Endothelial cell of umbilical vein (primary cell): Measurements from ENCODE around the gene GRM8. TPM values are rescaled to one million over a fixed set of nuclear protein-coding genes. Genes with fewer than 3 reads are reported as not detected.

Experiments
- BruUV-seq: library from RNA; stranded (reverse); fragments of 400-500 nt; replicated peaks from 2 replicates; lab custom pipeline; 2021; lab: Mats Ljungman, UMichigan
- CTCF ChIA-PET: fragments of 300-600, 350-600 bp; sonication (Branson Sonifier 250); formaldehyde crosslinking; loops from one replicate; lab custom pipeline; 2021; ENCODE audit warnings: antibody characterized with exemption, inconsistent platforms; lab: Charles Lee
- POLR2A ChIA-PET: fragments of 300-600, 350-600 bp; sonication (Branson Sonifier 250); formaldehyde crosslinking; loops from one replicate; lab custom pipeline; 2021; ENCODE audit warnings: antibody characterized with exemption, inconsistent platforms; lab: Charles Lee
- DNase-seq: peaks from one replicate; pipeline ENCODE4 v3.0.0-alpha.2; 2011; ENCODE audit warnings: low read depth, low spot score
- FAIRE-seq: peaks from 2 replicates; lab custom pipeline; 2011; peaks lifted over from hg19 to GRCh38; lab: Jason Lieb, UNC
- H2AFZ ChIP-seq: 2 replicates; pipeline ENCODE4 v1.6.0; 2012; ENCODE audit warnings: low read depth, low read length, control low read depth, inconsistent platforms
- H3K27ac ChIP-seq: 2 replicates; pipeline ENCODE4 v1.5.1; 2011; ENCODE audit warnings: low read depth, mild to moderate bottlenecking, control low read depth, low read length, moderate library complexity; ENCODE audit not compliant: insufficient read depth
- H3K27me3 ChIP-seq, 2 experiments: 2 replicates each; pipeline versions ENCODE4 v1.6.0 to v1.6.1; 2011; ENCODE audit warnings: low read length in 2 of 2, mixed read lengths in 1 of 2; ENCODE audit not compliant: control insufficient read depth in 2 of 2, insufficient read depth in 2 of 2
- H3K36me3 ChIP-seq, 2 experiments: 2 replicates in 1 of 2; 3 replicates in 1 of 2; pipeline ENCODE4 v1.5.1; 2011; ENCODE audit warnings: low read length in 2 of 2, mild to moderate bottlenecking in 1 of 2, moderate library complexity in 1 of 2; ENCODE audit not compliant: control insufficient read depth in 2 of 2, insufficient read depth in 2 of 2; ENCODE audit errors: extremely low read depth in 1 of 2
- H3K4me1 ChIP-seq: 3 replicates; pipeline ENCODE4 v1.5.1; 2011; ENCODE audit warnings: mild to moderate bottlenecking, low read length; ENCODE audit not compliant: control insufficient read depth, insufficient read depth; ENCODE audit errors: extremely low read depth
- H3K4me2 ChIP-seq: 2 replicates; pipeline ENCODE4 v1.6.1; 2011; ENCODE audit warnings: low read length, control low read depth, mixed read lengths; ENCODE audit not compliant: insufficient read depth
- H3K4me3 ChIP-seq, 3 experiments: fragments of 200-600 bp in 1 of 3; sonication (generic), shearing (Covaris generic) in 1 of 3; replicated peaks in 1 of 3; 2 replicates each; pipeline ENCODE4 v1.5.1; 2011 to 2016; ENCODE audit warnings: control low read depth in 3 of 3, low read length in 3 of 3, mild to moderate bottlenecking in 2 of 3, inconsistent platforms in 1 of 3, low read depth in 1 of 3, moderate library complexity in 1 of 3; ENCODE audit not compliant: insufficient read depth in 1 of 3
- H3K79me2 ChIP-seq: 2 replicates; pipeline ENCODE4 v1.6.0; 2012; ENCODE audit warnings: low read length, inconsistent platforms; ENCODE audit not compliant: control insufficient read depth, insufficient read depth
- H3K9ac ChIP-seq: replicated peaks from 2 replicates; pipeline ENCODE3; 2011; ENCODE audit warnings: low read length, control low read depth; ENCODE audit not compliant: insufficient read depth; ENCODE audit errors: extremely low read depth
- H3K9me1 ChIP-seq: replicated peaks from 3 replicates; pipeline ENCODE4 v1.6.0; 2011; ENCODE audit warnings: mild to moderate bottlenecking, low read length; ENCODE audit not compliant: control insufficient read depth, insufficient read depth; ENCODE audit errors: extremely low read depth
- H3K9me3 ChIP-seq: replicated peaks from 2 replicates; pipeline ENCODE4 v1.5.1; 2012; ENCODE audit warnings: low read length, inconsistent platforms; ENCODE audit not compliant: control insufficient read depth, insufficient read depth
- H4K20me1 ChIP-seq: replicated peaks from 2 replicates; pipeline ENCODE3; 2011; ENCODE audit warnings: mild to moderate bottlenecking, low read length; ENCODE audit not compliant: control insufficient read depth, insufficient read depth; ENCODE audit errors: extremely low read depth
- CTCF ChIP-seq, 2 donors: IDR thresholded peaks; 1 replicate in 1 of 2; 2 replicates in 1 of 2; pipeline ENCODE4 v1.5.1; 2011; ENCODE audit warnings: low read length in 2 of 2, mild to moderate bottlenecking in 2 of 2, moderate library complexity in 2 of 2, control low read depth in 1 of 2, inconsistent platforms in 1 of 2, low read depth in 1 of 2; ENCODE audit not compliant: insufficient read depth in 1 of 2; ENCODE audit errors: extremely low read depth in 1 of 2
- EZH2 ChIP-seq: IDR thresholded peaks from 2 replicates; pipeline ENCODE4 v1.6.1; 2012; ENCODE audit warnings: borderline replicate concordance, low read depth, mild to moderate bottlenecking, moderate library complexity, low read length, inconsistent platforms; ENCODE audit not compliant: severe bottlenecking
- FOS ChIP-seq: IDR thresholded peaks from 2 replicates; pipeline ENCODE4 v1.6.1; 2011; ENCODE audit warnings: mild to moderate bottlenecking, low read length, moderate library complexity, borderline replicate concordance; ENCODE audit not compliant: insufficient read depth
- GATA2 ChIP-seq: IDR thresholded peaks from 2 replicates; pipeline ENCODE4 v1.7.0; 2011; ENCODE audit warnings: low read depth, mild to moderate bottlenecking, moderate library complexity, mixed read lengths, low read length; ENCODE audit not compliant: insufficient read length, insufficient read depth
- JUN ChIP-seq: IDR thresholded peaks from 2 replicates; pipeline ENCODE4 v1.6.1; 2011; ENCODE audit warnings: borderline replicate concordance, low read depth; ENCODE audit not compliant: insufficient read length, insufficient read depth
- MAX ChIP-seq: IDR thresholded peaks from 2 replicates; pipeline ENCODE4 v1.6.1; 2011; ENCODE audit not compliant: insufficient read depth, insufficient read length
- MYC ChIP-seq: IDR thresholded peaks from one replicate; pipeline ENCODE4 v1.6.1; 2011; ENCODE audit warnings: mild to moderate bottlenecking, low read depth, low read length
- POLR2A ChIP-seq: IDR thresholded peaks from 2 replicates; pipeline ENCODE4 v1.6.1; 2012; ENCODE audit warnings: low read depth, mild to moderate bottlenecking, control low read depth, low read length
- POLR2AphosphoS5 ChIP-seq: IDR thresholded peaks from 2 replicates; pipeline ENCODE4 v1.6.1; 2012; ENCODE audit warnings: low read depth, mild to moderate bottlenecking, control low read depth, low read length, moderate library complexity; ENCODE audit not compliant: insufficient read depth
- dilution Hi-C: fragments of 300-500 bp; cut with MboI; formaldehyde crosslinking; loops from one replicate; pipeline ENCODE4 v1.15.0; 2019; ENCODE audit warnings: low sequenced_read_pairs; ENCODE audit not compliant: extremely low pct_ligation_motif_present
- intact Hi-C: fragments of 100-400 bp; cut with micrococcal nuclease; formaldehyde crosslinking; loops from one replicate; pipeline ENCODE4 v1.10.0; 2022
- polyA plus RNA-seq, 4 experiments: library from polyadenylated mRNA; depleted of rRNA in 3 of 4; stranded (reverse) in 3 of 4; unstranded in 1 of 4; fragments of >200 nt; gene quantifications; 2 replicates each; pipeline versions ENCODE4 v1.2.1 to v1.2.3, GENCODE V29; 2011 to 2012; ENCODE audit warnings: missing spikeins in 1 of 4
- total RNA-seq: library from RNA; stranded (reverse); gene quantifications from 2 replicates; pipeline ENCODE4 v1.2.3, GENCODE V29; 2021

GRM8 gene
- total and polyA plus RNA-seq, 2 donors (not counting 3 experiments of a cell fraction or from before 2014, with no cell fraction given) = not detected

- Histone ChIP-seq H3K9me3 (no peaks in the 10 kb centered on the region), H3K9ac (no peak overlapping the region), H3K36me3 (no peaks in the 10 kb centered on the region), H3K4me1 (no peaks in the 10 kb centered on the region), H4K20me1 (no peaks in the 10 kb centered on the region), H3K27me3 (no peaks in the 10 kb centered on the region), H2AFZ (no peak overlapping the region), H3K79me2 (no peaks in the 10 kb centered on the region), H3K4me2 (no peak overlapping the region), H3K9me1 (no peaks in the 10 kb centered on the region), H3K27ac (no peak overlapping the region), H3K4me3 (no peak overlapping the region)
- FAIRE-seq (no peak), DNase-seq (no peak)
- intact Hi-C loops (no loop called here), dilution Hi-C loops (no loop called here)
- ChIA-PET POLR2A (no interaction called here), CTCF (no interaction called here)
- no peak for TF ChIP-seq MAX
- no peak for TF ChIP-seq MYC
- no peak for TF ChIP-seq FOS
- TF ChIP-seq POLR2A = no peak
- TF ChIP-seq POLR2AphosphoS5 = no peak
- TF ChIP-seq EZH2 = no peak
- no peak for TF ChIP-seq JUN
- no TSS peak for BruUV-seq
Measured at GRCh38 chr7:126499481-126499880, 753.3 kb downstream of the GRM8 start.

GRCh38 chr7:126495733-126496132 is 757.0 kb downstream of the GRM8 start:
- no peak overlapping the region for H3K4me2 ChIP-seq
- dilution Hi-C loops = no loop called here
- H2AFZ ChIP-seq = no peak overlapping the region
- DNase-seq (no peak), FAIRE-seq (no peak)
- no peaks in the 10 kb centered on the region for H3K27me3 ChIP-seq
- intact Hi-C loops = no loop called here
- no peaks in the 10 kb centered on the region for H3K9me3 ChIP-seq
- no peak overlapping the region for H3K9ac ChIP-seq
- ChIA-PET CTCF (no interaction called here), POLR2A (no interaction called here)
- TF ChIP-seq CTCF (IDR thresholded peaks at IDR 0.05; ENCODE audit: extremely low read depth in 1 of 2, insufficient read depth in 1 of 2, low read depth in 1 of 2, low read length in 2 of 2) = no peak
- TF ChIP-seq POLR2AphosphoS5 = no peak
- no peak for TF ChIP-seq POLR2A
- TF ChIP-seq MYC = no peak
- no peak for TF ChIP-seq MAX
- no peak for TF ChIP-seq GATA2
- TF ChIP-seq EZH2 = no peak
- TF ChIP-seq JUN = no peak
- TF ChIP-seq FOS = no peak
- no peaks in the 10 kb centered on the region for H3K4me1 ChIP-seq
- H4K20me1 ChIP-seq = no peaks in the 10 kb centered on the region
- no TSS peak for BruUV-seq
- H3K4me3 ChIP-seq = no peak overlapping the region
- H3K36me3 ChIP-seq = no peaks in the 10 kb centered on the region
- H3K9me1 ChIP-seq = no peaks in the 10 kb centered on the region
- H3K79me2 ChIP-seq = no peaks in the 10 kb centered on the region
- H3K27ac ChIP-seq = no peak overlapping the region
